GM21367 (cell line): Measurements from ENCODE around the gene SALL4.
"Not testable (repeated sequence)": the region's sequence is repeated elsewhere in the genome, so short reads cannot be mapped to it uniquely, and the experiment has no call there.

Experiments
- ATAC-seq: cut with Tn5 transposase; IDR thresholded peaks from one replicate; pipeline ENCODE4 v1.9.1; 2021; ENCODE audit not compliant: unreplicated experiment

The SALL4 gene

DNA sequence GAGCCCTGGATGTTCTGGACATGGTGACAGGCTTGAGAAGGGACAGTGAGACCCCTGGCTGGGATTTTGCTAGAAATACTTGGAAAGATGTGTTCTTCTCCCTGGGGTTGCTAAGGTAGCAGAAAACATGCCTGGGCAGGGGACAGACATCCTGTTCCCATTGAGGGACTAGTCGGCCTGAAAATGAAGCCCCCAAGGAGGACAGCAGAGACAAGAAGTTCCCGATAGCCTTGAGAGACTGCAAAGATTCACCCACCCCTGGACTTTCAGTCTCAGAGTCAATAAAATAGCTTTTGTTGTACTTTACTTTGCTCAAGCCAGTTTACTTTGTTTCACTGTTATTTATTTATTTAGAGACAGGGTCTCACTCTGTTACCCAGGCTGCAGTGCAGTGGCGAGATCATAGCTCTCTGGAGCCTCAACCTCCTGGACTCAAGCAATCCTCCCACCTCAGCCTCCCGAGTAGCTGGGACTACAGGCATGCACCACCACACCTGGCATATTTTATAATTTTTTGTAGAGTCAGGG lies 62.5 kb downstream of the SALL4 start:
- no peak for ATAC-seq

- no peak for ATAC-seq
Measured at GRCh38 chr20:51738877-51739447, 63.4 kb downstream of the SALL4 start.

GRCh38 chr20:51738261-51738660 lies 64.1 kb downstream of the SALL4 start:
- ATAC-seq: not testable (repeated sequence)

DNA sequence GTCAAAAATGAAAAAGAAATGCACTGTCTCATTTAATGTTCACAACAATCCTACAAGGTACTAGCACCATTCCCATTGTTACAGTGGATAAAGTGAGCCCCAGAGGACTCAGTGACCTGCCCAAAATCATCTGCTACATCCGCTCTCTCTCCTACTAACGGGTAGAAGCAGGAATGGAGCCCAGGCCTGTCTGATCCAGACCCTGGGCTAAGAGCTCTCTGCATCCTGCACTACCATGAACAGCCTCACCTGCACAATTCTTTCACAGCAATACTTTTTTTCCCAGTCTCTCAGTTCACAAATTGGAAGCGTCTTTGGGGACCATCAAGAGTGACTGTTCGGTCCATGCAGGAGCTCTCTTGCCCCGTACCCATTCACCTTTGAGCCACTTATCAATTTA lies 65.4 kb downstream of the SALL4 start:
- no peak for ATAC-seq

- no peak for ATAC-seq
Measured at GRCh38 chr20:51735728-51736600, 66.4 kb downstream of the SALL4 start.

- ATAC-seq: no peak
Measured at GRCh38 chr20:51734876-51735720, 67.2 kb downstream of the SALL4 start.

DNA sequence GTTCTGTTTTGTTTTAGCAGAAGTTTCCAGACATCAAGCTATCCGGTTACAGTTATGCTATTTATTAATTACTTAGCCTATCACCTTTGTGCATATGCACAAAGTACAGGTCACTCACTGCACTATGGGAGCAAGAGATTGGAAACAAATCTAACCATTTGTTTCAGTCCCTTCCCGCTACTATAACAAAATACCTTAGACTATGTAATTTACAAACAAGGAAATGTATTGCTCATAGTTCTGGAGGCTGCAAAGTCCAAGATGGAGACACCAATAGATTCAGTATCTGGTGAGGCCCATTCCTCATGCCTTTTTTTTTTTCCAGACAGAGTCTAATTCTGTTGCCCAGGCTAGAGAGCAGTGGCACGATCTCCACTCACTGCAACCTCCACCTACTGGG lies 69.3 kb downstream of the SALL4 start:
- ATAC-seq: no peak
